Bone marrow (tissue), 2 donors: ENCODE measurements around the gene MAP4.
"Not testable (repeated sequence)": the region's sequence is repeated elsewhere in the genome, so short reads cannot be mapped to it uniquely, and the experiment has no call there.

ENCODE experiments used
- DNase-seq, 2 donors: peaks; one replicate each; lab custom pipeline; 2025; lab: John Stamatoyannopoulos, UW

MAP4 gene

DNA sequence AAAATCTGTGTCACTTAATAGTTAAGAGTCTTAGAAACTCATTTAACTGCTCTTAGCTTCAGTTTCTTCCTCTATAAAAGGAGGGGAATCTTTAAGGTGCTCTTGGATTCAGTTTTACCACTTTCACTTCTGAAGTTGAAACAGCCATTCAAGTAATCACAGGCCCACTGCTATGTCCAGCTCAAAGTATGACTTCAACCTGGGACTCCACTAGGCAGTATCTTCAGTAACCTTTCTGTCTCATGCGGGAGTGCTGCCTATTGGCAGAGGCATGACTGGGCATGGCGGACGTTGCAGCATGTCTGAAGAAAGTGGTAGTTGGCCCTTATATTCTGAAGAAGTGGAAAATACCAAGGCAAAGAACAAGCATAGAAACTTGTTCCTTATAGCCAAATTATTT, 121.0 kb downstream of the MAP4 start:
- DNase-seq: no peak

DNA sequence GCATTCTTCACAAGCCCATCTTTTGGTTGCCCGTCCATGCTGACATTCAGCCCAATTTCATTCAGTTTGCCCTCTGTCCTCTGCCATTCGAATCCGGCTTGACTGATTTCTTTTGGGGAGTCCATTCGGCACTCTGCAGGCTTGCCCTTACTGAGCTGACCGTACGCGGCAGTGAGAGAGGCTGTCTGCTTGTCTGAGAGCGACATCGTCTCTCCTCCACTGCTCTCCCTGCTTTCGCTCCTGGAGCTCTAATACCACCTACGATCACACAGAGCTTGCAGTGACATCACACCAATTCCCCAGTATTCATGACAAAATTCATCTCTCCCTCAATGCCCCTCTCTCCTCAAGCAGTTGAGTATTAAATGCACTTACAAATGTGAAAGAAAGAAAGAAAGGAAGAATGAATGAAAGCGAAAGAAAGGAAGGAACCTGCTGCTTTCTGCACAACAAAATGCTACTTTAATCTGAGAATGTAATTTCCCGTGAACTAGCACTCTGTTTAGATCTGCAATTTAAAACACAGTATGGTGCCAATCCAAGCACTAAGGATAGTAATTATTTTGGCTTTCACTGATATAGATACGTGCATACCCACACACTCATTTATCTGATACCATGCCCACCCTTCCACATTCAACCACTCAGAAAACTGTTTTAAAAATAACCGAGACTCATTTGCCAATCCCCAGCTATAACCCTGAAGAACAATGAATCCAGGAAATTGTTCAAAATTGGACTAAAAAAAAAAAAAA, 123.8 kb downstream of the MAP4 start:
- DNase-seq: no peak

DNA sequence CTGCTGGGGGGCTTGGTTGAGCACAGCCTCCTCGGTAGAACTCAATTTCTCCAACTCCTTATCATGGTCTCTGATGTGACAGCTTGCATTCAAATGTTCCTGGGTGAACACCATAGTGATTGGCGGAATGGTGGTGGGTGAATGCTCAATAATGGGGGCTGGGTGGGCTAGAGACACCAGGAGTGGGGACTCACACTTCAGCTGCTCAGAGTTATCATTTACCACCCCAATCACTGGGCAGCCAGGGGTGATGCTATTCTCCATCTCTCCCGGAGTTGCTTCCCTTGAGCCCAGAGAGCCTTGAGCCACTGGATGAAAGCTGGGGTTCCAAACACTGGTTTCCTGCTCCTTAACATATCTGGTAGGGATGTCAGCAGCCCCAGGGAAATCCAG, 124.6 kb downstream of the MAP4 start:
- DNase-seq: no peak

DNA sequence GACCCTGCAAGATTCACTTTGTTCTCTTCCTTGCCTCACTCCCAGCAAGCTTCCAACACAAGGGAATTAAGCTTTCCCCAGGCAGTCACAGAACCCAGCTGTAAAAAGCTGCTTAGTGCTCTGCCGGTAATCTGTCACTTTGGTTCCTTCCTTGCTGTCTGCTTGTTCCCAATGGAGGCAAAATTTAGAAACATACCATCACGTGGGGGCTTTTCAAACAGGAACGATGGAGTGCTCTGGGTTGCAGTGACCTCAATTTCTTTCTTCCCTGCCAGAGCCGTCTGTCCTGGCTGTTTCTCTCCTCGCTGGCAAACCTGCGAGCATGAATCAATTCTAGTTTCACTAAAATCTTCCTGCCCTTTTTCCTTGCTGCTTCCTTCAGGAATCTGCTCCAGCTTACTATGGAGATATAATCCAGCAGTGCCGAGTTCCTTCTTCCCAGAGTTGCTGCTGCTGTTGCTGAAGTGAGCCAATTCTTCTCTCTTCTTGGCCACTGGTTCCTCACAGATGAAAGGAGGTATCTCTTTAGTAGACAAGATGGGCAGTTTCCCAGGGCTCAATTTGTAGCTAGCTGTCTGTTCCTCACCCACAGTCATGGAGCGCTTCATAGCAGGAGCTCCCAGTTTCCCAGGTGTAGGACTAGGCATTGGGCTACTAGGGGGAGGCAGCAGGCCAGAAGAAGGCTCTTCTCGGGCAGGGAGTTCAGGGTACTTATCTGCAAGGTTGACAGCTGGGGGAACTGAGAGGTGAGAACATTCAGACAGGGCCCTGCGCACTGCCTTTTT, 125.2 kb downstream of the MAP4 start:
- DNase-seq: no peak

DNA sequence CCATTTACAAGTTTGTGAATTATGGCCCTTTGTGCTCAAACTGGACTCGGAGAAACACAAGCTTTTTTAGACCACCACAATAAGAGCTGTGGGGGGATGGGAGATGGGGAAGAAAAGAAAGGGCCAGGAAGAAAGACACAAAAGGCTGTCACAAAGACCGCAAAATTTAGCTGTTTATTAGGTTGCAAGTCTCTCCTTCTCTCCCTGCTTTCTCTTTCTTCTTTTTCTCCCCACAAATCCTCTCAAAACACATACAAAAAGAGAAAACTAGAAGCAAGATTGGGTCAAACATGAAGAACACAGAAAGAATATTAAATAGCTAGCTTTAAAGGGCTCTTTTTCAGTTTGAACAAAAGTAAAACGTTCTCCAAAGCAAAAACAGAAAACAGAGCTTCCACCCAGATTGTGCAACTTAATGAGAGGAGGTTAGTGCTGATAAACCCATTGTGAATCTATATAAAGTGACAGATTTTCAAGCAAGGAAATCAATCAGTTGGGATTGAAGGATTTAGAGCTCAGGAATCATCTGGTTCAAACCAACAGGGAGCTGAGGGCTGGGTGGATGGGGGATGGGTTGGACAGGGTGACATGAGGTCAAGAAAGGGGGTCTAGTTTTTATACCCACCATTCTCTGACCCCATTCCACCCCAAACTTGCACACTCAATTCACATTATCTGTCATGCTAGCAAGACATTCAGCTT, 125.9 kb downstream of the MAP4 start:
- no peak for DNase-seq

DNA sequence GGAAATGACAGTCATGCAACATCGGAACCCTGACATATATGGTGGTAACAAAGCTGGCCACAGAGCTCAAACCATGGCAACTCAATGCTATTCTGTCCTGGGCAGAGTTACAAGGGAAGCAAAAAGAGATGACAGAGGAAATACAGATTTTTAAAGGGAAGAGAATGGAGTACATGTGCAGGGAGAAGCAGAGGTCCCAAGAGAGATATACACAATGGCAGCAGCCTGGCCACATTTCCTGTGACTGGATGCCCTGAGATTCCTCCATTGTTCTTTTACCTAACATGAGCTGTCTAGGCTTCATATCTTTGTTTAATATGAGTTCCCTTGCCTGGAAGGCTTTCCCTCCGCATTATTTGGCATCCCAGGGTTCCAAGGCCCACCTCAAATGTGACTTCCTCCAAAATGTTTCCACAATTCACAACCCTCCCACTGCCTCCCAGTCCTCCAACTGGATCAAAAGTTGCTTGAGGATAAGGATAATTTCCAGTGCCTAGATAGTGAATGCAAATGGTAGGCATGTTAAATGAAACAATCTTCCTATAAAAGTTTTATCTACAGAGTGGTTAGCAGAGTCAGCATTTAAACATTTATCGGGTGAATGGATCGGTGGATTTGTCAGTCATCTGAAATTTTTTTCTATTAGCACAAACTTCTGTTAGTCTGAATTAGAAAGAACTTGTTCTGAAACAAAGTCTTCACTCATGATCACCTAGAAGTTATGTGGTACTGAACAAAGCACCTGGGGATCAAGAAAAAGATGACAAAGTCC, 127.0 kb downstream of the MAP4 start:
- no peak for DNase-seq

DNA sequence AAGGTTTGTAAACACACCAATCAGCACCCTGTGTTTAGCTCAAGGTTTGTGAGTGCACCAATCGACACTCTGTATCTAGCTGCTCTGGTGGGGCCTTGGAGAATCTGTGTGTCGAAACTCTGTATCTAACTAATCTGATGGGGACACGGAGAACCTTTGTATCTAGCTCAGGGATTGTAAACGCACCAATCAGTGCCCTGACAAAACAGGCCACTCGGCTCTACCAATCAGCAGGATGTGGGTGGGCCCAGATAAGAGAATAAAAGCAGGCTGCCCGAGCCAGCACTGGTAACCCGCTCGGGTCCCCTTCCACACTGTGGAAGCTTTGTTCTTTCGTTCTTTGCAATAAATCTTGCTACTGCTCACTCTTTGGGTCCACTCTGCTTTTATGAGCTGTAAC, 128.2 kb downstream of the MAP4 start:
- not testable (repeated sequence) for DNase-seq

DNA sequence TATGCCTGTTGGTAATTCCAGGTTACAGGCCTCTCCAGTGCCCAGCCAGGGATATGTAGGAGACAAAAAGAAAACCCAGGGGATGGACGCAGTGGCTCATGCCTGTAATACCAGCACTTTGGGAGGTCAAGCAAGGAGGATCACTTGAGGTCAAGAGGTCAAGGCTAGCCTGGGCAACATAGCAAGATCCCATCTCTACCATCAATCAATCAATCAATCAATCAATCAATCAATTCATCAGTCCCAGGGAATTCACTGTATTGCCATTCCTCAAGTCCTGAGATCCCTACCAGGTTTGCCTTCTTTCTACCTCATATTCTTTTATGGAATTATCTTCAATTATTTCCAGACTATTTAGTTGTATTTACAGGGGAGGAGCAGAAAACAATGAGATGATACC, 131.0 kb downstream of the MAP4 start:
- DNase-seq: no peak

DNA sequence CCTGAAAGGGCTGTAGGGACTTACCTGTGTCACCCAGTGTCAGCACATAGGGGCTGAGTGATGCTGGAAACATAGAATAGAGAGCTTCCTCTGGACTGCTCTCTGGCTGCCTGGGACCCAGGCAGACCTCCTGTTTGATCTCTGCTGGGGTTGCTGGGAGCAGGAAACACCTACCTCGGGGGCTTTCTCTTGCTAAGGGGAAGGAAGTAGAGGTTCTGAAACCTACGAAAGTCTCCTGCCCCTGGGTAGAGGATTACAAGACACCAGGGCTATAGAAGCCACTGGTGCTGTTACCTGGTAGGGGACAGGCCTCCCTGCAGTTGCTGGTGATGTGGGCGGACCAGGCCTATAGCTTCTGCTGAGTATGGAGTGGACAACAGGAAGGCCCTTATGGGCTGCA, 131.6 kb downstream of the MAP4 start:
- DNase-seq: no peak

DNA sequence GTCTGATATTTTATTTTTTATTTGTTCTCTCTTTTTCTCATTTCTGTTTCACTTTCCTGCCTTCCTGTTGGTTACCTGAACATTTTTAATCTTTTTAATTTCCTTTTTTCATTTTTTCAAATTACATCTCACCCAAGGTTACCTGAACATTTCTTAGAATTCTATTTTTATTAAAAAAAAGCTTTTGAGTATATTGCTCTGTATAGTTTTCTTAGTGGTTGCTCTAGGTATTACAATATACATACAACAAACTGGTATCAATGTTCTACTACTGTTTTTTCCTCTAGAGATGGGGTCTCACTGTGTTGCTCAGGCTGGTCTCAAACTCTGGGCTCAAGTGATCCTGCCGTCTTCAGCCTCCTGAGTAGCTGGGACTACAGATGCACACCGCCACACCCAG, 133.9 kb downstream of the MAP4 start:
- no peak for DNase-seq

DNA sequence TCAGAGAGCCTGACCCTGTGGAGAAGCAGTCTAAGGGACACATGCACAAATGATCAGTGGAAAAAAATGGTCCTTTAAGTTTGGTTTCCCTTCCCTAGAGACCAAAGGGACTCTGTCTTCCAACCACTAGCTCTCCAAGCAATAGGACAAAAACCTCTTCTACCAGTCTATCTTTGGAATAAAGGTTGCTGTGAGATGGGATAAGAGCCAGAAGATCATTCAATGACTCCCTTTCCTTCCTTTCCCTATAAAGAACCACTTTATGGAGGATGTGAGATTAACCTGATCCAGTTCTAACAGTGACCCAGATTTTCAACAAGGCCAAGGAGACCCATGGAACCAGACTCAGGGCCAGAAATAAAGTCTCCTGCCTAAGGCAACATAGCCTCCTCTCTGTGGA, 138.5 kb downstream of the MAP4 start:
- DNase-seq: no peak

DNA sequence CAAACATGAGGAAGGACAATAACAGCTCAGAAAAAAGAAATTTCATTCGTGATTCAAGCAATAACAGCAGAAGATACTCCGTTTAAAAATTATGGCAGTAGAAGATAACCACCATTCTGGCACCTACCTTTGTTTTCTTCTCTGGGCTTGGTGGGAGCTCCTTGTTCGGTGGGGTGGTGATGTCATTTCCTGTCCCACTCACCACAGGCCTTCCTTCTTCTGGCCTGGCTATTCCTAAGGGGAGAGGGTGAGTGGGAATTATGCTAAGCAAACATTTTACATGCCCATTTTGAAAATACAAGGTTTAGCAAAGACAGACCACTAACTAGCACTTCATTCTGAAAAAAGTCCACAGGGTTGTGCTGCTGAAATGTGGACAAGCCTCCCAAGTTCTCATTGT, 138.9 kb downstream of the MAP4 start:
- no peak for DNase-seq

DNA sequence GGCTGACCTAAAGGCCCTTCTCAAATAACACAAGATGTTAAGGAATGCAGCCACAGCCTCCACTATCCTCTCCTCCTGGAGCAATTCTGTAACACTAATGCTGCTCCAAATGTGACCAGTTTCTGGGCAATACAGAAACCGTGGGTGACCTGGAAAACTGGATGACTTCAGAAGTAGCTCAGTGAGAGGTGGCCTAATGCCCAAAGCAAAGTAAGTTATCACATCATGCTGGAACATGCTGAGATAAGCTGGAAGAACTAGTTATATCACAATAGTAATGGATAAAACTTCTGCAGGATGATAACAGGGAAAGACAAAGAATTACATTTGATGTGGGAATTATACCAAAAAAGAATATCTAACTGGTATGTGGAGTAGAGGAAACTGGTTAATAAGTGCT, 141.3 kb downstream of the MAP4 start:
- DNase-seq: no peak

DNA sequence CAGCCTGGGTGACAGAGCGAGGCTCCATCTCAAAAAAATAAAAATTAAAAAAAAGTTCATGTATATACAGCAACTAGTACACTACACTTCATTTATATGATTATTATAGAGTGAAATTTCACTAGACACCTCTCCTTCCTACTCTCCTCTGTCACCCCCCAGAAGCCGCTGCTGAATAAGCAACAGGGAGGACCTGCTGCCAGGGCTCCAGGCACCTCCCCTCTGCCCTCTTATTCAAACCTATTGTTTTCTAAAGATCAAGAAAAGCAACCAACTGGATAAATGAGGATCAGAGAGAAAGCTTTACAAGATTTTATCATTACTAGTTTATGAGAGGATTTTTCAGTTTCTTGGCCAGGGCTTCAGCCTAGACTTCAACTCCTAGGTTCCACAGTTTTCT, 141.8 kb downstream of the MAP4 start:
- no peak for DNase-seq

DNA sequence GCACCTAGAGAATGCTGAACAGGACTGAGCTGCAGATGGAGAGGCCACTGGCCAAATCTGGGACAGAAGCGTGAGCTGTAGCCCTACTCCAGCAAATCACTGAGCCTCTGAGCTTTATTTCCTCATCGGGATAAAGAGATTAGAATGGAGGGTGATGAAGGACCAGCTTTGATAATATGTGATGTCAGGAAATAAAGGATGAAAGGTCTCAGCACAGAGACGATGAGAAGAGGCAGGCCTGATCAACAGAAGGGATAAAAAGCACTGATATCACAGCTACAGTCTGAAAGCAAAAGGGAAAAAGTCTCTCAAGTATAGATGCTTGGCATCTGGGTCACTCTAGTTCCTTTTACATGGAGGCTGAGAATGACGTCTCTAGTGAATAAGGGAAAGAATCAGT, 143.3 kb downstream of the MAP4 start:
- DNase-seq: no peak

DNA sequence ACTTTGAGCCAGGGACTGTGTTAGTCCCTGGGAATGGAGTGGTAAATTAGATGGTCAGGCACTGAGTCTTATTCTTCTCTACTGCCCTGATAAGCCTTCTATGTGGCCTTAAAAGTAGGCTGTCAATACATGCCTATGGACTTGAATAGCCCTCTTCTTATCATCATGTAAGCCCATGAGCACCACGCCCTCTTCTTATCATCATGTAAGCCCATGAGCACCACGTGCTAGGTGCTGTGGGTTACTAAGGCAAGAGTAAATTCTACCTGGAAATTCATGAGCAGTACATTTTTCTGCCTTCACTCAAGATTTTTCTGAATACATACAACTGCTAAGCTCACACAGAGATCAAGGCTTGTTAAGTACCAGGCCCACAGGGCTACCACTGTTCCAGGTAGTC, 144.8 kb downstream of the MAP4 start:
- no peak for DNase-seq

DNA sequence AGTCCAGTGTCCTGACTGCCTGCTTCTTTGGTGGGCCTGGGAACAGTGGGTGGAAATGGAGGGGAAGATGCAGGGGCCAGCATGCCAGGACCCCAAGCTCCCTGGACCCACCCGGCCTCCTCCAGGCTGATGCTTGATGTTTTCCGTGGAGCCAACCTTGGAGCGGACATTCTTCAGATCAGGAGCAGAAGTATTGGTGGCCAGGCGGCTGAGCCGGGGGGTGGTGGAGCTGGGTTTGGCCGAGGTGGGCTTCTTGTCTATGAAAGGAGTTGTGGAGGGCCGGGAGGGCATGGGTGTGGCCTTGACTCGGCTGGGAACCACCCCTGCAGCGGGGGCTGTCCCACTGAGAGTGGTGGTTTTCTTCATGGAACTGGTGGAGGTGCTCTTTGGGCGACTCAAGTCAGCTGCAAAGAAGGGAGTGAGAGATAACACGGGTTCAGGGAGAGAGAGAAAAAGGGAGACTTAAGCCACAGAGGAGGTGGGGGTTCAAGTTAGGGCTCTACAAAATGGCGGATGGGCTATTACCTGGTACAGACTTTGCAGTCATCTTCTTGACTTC, 145.4 kb downstream of the MAP4 start:
- no peak for DNase-seq

DNA sequence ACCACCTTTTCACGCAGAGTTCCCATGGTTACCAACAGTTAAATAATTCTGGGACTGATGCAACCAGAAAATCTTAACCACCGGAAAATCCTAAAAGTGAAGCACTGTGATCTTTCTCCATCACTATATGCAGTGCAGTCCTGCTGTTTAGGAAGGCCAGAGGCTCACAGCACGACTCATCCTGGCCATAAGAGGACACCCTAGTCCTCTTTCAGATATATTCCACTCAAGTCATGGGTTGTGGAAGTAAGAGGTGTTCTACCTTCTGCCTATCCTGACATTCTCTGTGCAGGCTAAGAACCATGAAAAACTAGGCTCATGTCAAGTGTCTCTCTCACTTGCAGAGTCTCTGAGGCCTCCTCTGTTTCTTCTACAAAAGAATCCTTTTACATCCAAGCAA, 146.1 kb downstream of the MAP4 start:
- no peak for DNase-seq

DNA sequence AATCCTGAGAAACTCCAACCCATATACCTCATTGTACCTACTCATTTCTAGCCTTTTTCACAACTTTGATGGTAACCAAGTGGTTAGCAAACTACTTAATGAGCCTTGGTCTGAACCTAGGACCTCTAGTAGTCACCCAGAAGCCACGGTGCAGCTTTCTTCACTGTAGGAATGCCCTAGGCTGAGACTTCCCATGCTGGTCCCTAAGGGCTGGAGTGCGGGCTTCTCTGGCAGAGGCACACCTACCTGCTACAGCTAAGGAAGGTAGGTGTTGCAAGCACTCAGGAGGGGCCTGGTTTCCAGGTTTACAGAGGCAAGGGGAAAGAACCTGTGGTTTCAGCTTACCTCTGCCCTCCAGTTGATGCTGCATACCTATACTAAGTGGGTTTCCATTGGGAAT, 147.9 kb downstream of the MAP4 start:
- no peak for DNase-seq

DNA sequence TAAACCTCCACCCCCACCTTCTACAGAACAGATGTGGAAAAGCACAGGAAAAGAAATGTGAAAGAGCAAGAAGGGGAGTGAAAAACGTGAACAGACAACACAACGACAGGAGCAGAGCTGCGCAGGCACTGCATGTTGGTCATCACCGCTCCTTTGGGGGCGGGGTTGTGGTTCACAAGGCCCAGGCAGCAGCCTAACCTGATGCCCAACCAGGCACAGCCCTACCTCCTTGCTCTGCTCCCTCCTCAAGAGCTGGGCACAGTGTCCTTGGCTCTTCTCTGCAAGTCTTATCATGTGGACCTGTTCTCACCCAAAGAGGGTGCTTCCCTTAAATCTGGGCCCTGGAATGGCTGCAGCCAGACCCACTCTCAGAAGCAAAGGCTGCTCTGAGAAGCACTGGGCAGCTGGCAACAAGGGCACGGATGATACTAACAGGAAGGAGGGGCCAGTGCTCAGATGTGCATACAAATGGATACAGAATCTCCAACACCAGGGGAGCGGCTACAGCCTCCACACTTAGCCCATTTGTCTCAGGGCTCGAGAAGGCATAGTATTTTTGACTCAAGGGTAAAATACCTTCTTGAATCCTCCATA, 148.7 kb downstream of the MAP4 start:
- no peak for DNase-seq

DNA sequence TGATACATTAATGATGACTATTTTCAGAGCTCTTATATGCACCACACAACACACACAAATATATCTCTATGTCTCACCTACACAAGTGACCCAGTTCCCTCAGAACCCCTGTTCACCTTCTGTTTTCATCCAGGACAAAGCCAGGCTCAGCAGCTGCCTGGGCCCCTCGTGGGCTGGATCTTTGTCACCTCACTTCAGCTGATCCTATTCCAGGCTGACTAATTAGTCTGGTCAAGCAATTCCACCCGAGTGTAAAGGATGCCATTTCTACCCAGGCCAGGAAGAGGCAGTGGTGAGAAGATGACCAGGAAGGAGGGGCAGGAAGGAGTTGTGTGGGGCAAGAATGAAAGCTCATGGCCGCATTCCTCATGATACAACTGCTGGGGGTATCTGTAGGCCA, 151.0 kb downstream of the MAP4 start:
- no peak for DNase-seq
